Subcutaneous adipose tissue (tissue), 4 donors: ENCODE measurements around the gene PRPS1. TPM values are rescaled to one million over a fixed set of nuclear protein-coding genes. Genes with fewer than 3 reads are reported as not detected.

ENCODE experiments used
- CTCF ChIP-seq: fragments of 450-650 bp; IDR thresholded peaks from one replicate; pipeline ENCODE4 v1.5.1; 2016; ENCODE audit warnings: low read depth, mild to moderate bottlenecking, control low read depth, antibody characterized with exemption, moderate library complexity
- total RNA-seq, 4 donors: library from RNA; depleted of rRNA; stranded (reverse); fragments of >200 nt; gene quantifications; one replicate each; pipeline ENCODE4 v1.1.0, GENCODE V29; 2016

Gene PRPS1
- total RNA-seq, 4 donors from 2014 or later = 15.6 to 35.2 (median 25.9) TPM

- TF ChIP-seq CTCF = no peak
These were observed 55.0 kb downstream of the PRPS1 start for GRCh38 chrX:107683124-107683895.

- TF ChIP-seq CTCF = no peak
These were observed 55.6 kb downstream of the PRPS1 start for GRCh38 chrX:107683931-107684330.

GRCh38 chrX:107684956-107685385 lies 56.7 kb downstream of the PRPS1 start:
- TF ChIP-seq CTCF = no peak

- no peak for TF ChIP-seq CTCF
These were observed 57.7 kb downstream of the PRPS1 start for GRCh38 chrX:107686026-107686425.

GRCh38 chrX:107686792-107687191 lies 58.5 kb downstream of the PRPS1 start:
- no peak for TF ChIP-seq CTCF

GRCh38 chrX:107687445-107687844 lies 59.1 kb downstream of the PRPS1 start:
- no peak for TF ChIP-seq CTCF

GRCh38 chrX:107691024-107691448 lies 62.7 kb downstream of the PRPS1 start:
- no peak for TF ChIP-seq CTCF
